Body of pancreas (tissue), 4 donors: Measurements from ENCODE around the gene ARL16. TPM values are rescaled to one million over a fixed set of nuclear protein-coding genes. Genes with fewer than 3 reads are reported as not detected.

ENCODE experiments used
- ATAC-seq: fragments of 150-250 bp; one replicate; pipeline ENCODE4 v1.9.1; 2016
- DNase-seq, 4 donors: peaks; one replicate each; pipeline ENCODE4 v3.0.0-alpha.2; 2019
- H3K27ac ChIP-seq, 4 donors: fragments of 200-600 bp; sonication (generic); 1 replicate in 3 of 4; 2 replicates in 1 of 4; pipeline versions ENCODE4 v1.5.1 to v1.6.1; 2016 to 2019; ENCODE audit warnings: mild to moderate bottlenecking in 1 of 4, mixed read lengths in 1 of 4, moderate library complexity in 1 of 4
- H3K27me3 ChIP-seq, 2 donors: fragments of 200-600 bp; sonication (generic); one replicate each; pipeline ENCODE4 v1.6.0; 2016; ENCODE audit warnings: mild to moderate bottlenecking in 1 of 2
- H3K36me3 ChIP-seq, 2 donors: fragments of 200-600 bp; sonication (generic); replicated peaks in 1 of 2; 2 replicates each; pipeline ENCODE4 v1.5.1; 2016; ENCODE audit warnings: low read depth in 2 of 2; ENCODE audit not compliant: insufficient read depth in 1 of 2
- H3K4me1 ChIP-seq: fragments of 200-600 bp; sonication (generic); one replicate; pipeline ENCODE4 v1.6.0; 2016
- H3K4me3 ChIP-seq, 2 donors: fragments of 200-600 bp; sonication (generic); 1 replicate in 1 of 2; 2 replicates in 1 of 2; pipeline ENCODE4 v1.5.1; 2016 to 2019
- H3K9me3 ChIP-seq, 3 donors: fragments of 200-600 bp; sonication (generic); 1 replicate in 2 of 3; 2 replicates in 1 of 3; pipeline ENCODE4 v1.5.1; 2016
- CTCF ChIP-seq, 7 experiments: fragments of 450-650 bp in 4 of 7; fragments of 200-600 bp in 3 of 7; sonication (generic) in 3 of 7; IDR thresholded peaks; one replicate each; pipeline ENCODE4 v1.5.1; 2016 to 2019; ENCODE audit warnings: antibody characterized with exemption in 7 of 7
- POLR2A ChIP-seq, 3 donors: fragments of 450-650 bp; IDR thresholded peaks; one replicate each; pipeline ENCODE4 v1.6.1; 2016; ENCODE audit warnings: antibody characterized with exemption in 3 of 3, mild to moderate bottlenecking in 2 of 3
- WGBS, 2 donors: methylation state at CpG; one replicate each; pipeline ENCODE4 v1.1.5; 2017; 5-methylcytosine and 5-hydroxymethylcytosine counted together
- intact Hi-C: fragments of 100-400 bp; cut with DNase I; formaldehyde crosslinking; loops from one replicate; pipeline ENCODE4 v1.15.1; 2023
- total RNA-seq, 2 donors: library from RNA; depleted of rRNA; stranded (reverse); fragments of >200 nt; gene quantifications; one replicate each; pipeline ENCODE4 v1.1.0, GENCODE V29; 2016

ARL16 gene
- total RNA-seq, 2 donors from 2014 or later = 22.8 to 47.1 TPM

- 77 to 82% methylated on average over 6 to 29 of the region's 29 CpGs for WGBS, 2 donors
- intact Hi-C loops = no loop called here
- Histone ChIP-seq H3K36me3 (no peaks in the 10 kb centered on the region), H3K4me1 (no peaks in the 10 kb centered on the region), H3K9me3 (no peaks in the 10 kb centered on the region), H3K27me3 (peaks cover 0 to 10% of the 10 kb centered on the region in 2 donors), H3K27ac (no peak overlapping the region), H3K4me3 (no peak overlapping the region)
- DNase-seq = no peak
- no peak for TF ChIP-seq CTCF (IDR thresholded peaks at IDR 0.05)
- no peak for ATAC-seq
These were observed 38.3 kb downstream of the ARL16 start for GRCh38 chr17:81644976-81645952.

GRCh38 chr17:81644496-81644895, 39.1 kb downstream of the ARL16 start:
- 89 to 95% methylated on average over 14 to 15 of the region's 15 CpGs for WGBS, 2 donors

GRCh38 chr17:81641825-81642489, 41.6 kb downstream of the ARL16 start:
- Histone ChIP-seq H3K27me3 (no peaks in the 10 kb centered on the region), H3K4me3 (no peak overlapping the region), H3K27ac (no peak overlapping the region), H3K36me3 (no peaks in the 10 kb centered on the region), H3K9me3 (no peaks in the 10 kb centered on the region), H3K4me1 (no peaks in the 10 kb centered on the region)
- ATAC-seq (no peak), DNase-seq (no peak)
- intact Hi-C loops = no loop called here
- no peak for TF ChIP-seq CTCF (IDR thresholded peaks at IDR 0.05)
- no peak for TF ChIP-seq POLR2A (IDR thresholded peaks at IDR 0.05)
- 87 to 92% methylated on average over 7 to 13 of the region's 17 CpGs for WGBS, 2 donors

More at GRCh38 chr17:81644496-81644895, 39.1 kb downstream of the ARL16 start:
- H3K36me3 ChIP-seq = no peaks in the 10 kb centered on the region
- no peaks in the 10 kb centered on the region for H3K9me3 ChIP-seq
- H3K27ac ChIP-seq = no peak overlapping the region
- H3K4me3 ChIP-seq = no peak overlapping the region
- peaks cover 0 to 10% of the 10 kb centered on the region in 2 donors for H3K27me3 ChIP-seq
- ATAC-seq = no peak
- no peak for DNase-seq
- H3K4me1 ChIP-seq = no peaks in the 10 kb centered on the region
- no peak for TF ChIP-seq POLR2A (IDR thresholded peaks at IDR 0.05)
- no peak for TF ChIP-seq CTCF (IDR thresholded peaks at IDR 0.05)
- intact Hi-C loops = no loop called here

- no peak for ATAC-seq
- no peaks in the 10 kb centered on the region for H3K36me3 ChIP-seq
- intact Hi-C loops = no loop called here
- no peaks in the 10 kb centered on the region for H3K27me3 ChIP-seq
- TF ChIP-seq CTCF (IDR thresholded peaks at IDR 0.05) (no peak), POLR2A (IDR thresholded peaks at IDR 0.05) (no peak)
- H3K27ac ChIP-seq = no peak overlapping the region
- peaks cover 12% of the 10 kb centered on the region for H3K4me1 ChIP-seq
- no peaks in the 10 kb centered on the region for H3K9me3 ChIP-seq
- DNase-seq = no peak
- H3K4me3 ChIP-seq = no peak overlapping the region
- 80 to 85% methylated on average over 9 of the region's 9 CpGs for WGBS, 2 donors
These were observed 43.6 kb downstream of the ARL16 start for GRCh38 chr17:81640011-81640410.
